ENCODE measurements around the gene CACNG5. TPM values are rescaled to one million over a fixed set of nuclear protein-coding genes. Genes with fewer than 3 reads are reported as not detected.

Gene CACNG5
- total RNA-seq, 4 donors from 2014 or later = not detected

- no peak for TF ChIP-seq CTCF (IDR thresholded peaks at IDR 0.05; ENCODE audit: low read depth)
Measured at GRCh38 chr17:66810951-66811682, 23.8 kb upstream of the CACNG5 start.

GRCh38 chr17:66811683-66812054, 23.2 kb upstream of the CACNG5 start:
- TF ChIP-seq CTCF (IDR thresholded peaks at IDR 0.05; ENCODE audit: low read depth) = no peak

GRCh38 chr17:66812571-66812970, 22.3 kb upstream of the CACNG5 start:
- no peak for TF ChIP-seq CTCF (IDR thresholded peaks at IDR 0.05; ENCODE audit: low read depth)

GRCh38 chr17:66813296-66813695, 21.6 kb upstream of the CACNG5 start:
- TF ChIP-seq CTCF (IDR thresholded peaks at IDR 0.05; ENCODE audit: low read depth) = no peak

- TF ChIP-seq CTCF (IDR thresholded peaks at IDR 0.05; ENCODE audit: low read depth) = no peak
Measured at GRCh38 chr17:66814026-66814425, 20.9 kb upstream of the CACNG5 start.

- TF ChIP-seq CTCF (IDR thresholded peaks at IDR 0.05; ENCODE audit: low read depth) = no peak
Measured at GRCh38 chr17:66814570-66814969, 20.3 kb upstream of the CACNG5 start.

- TF ChIP-seq CTCF (IDR thresholded peaks at IDR 0.05; ENCODE audit: low read depth) = no peak
Measured at GRCh38 chr17:66817750-66818149, 17.2 kb upstream of the CACNG5 start.
